IMR-90 (cell line): Measurements from ENCODE around the gene UBR1. TPM values are rescaled to one million over a fixed set of nuclear protein-coding genes. Genes with fewer than 3 reads are reported as not detected.

Experiments
- ATAC-seq: fragments of 200-7000 bp; cut with Tn5 transposase; 2 replicates; pipeline ENCODE4 v1.9.1; 2020; ENCODE audit warnings: low read depth, mild to moderate bottlenecking, moderate library complexity
- BruUV-seq: library from RNA; stranded (reverse); fragments of 400-500 nt; replicated peaks from 2 replicates; lab custom pipeline; 2021; lab: Mats Ljungman, UMichigan
- CTCF ChIA-PET: fragments of 300-600 bp; formaldehyde crosslinking; extraction: SDS; loops from one replicate; lab custom pipeline; 2021; ENCODE audit warnings: antibody characterized with exemption; lab: Yijun Ruan, JAX
- POLR2A ChIA-PET: fragments of 300-600 bp; sonication (Branson Sonifier 250); formaldehyde crosslinking; loops from one replicate; lab custom pipeline; 2022; ENCODE audit warnings: antibody characterized with exemption; ENCODE audit not compliant: unreplicated experiment; lab: Charles Lee
- DNase-seq: peaks from one replicate; pipeline ENCODE4 v3.0.0; 2013
- H2AFZ ChIP-seq: replicated peaks from 2 replicates; pipeline ENCODE3; 2013; ENCODE audit warnings: low read length, mild to moderate bottlenecking; ENCODE audit not compliant: poor library complexity
- H2AK5ac ChIP-seq: 2 replicates; pipeline ENCODE4 v1.6.1; 2013; ENCODE audit warnings: low read depth, low read length, inconsistent platforms
- H2AK9ac ChIP-seq: replicated peaks from 2 replicates; pipeline ENCODE3; 2013; ENCODE audit warnings: mild to moderate bottlenecking, low read depth, low read length, moderate library complexity; ENCODE audit not compliant: poor library complexity
- H2BK120ac ChIP-seq: 2 replicates; pipeline ENCODE4 v1.6.1; 2013; ENCODE audit warnings: low read depth, low read length, inconsistent platforms
- H2BK15ac ChIP-seq: 3 replicates; pipeline ENCODE4 v1.6.1; 2013; ENCODE audit warnings: low read depth, low read length, inconsistent platforms
- H2BK20ac ChIP-seq: 2 replicates; pipeline ENCODE4 v1.6.1; 2013; ENCODE audit warnings: low read depth, mild to moderate bottlenecking, inconsistent platforms, low read length, moderate library complexity
- H2BK5ac ChIP-seq: 2 replicates; pipeline ENCODE4 v1.6.1; 2013; ENCODE audit warnings: mild to moderate bottlenecking, low read depth, low read length, inconsistent platforms; ENCODE audit not compliant: poor library complexity, severe bottlenecking
- H3K14ac ChIP-seq: replicated peaks from 2 replicates; pipeline ENCODE4 v1.6.1; 2013; ENCODE audit warnings: low read depth, low read length, inconsistent platforms
- H3K18ac ChIP-seq: 2 replicates; pipeline ENCODE4 v1.6.1; 2013; ENCODE audit warnings: low read depth, low read length, control low read depth
- H3K23ac ChIP-seq: 2 replicates; pipeline ENCODE4 v1.6.1; 2013; ENCODE audit warnings: low read depth, low read length, inconsistent platforms
- H3K27ac ChIP-seq: 2 replicates; pipeline ENCODE4 v1.5.1; 2013; ENCODE audit warnings: mild to moderate bottlenecking, control low read depth, low read length; ENCODE audit not compliant: insufficient read depth
- H3K27me3 ChIP-seq: 2 replicates; pipeline ENCODE4 v1.6.1; 2013; ENCODE audit warnings: low read length; ENCODE audit not compliant: control insufficient read depth, insufficient read depth
- H3K36me3 ChIP-seq: 2 replicates; pipeline ENCODE4 v1.6.1; 2013; ENCODE audit warnings: low read length, mixed read lengths; ENCODE audit not compliant: control insufficient read depth, insufficient read depth
- H3K4ac ChIP-seq: 2 replicates; pipeline ENCODE4 v1.6.1; 2013; ENCODE audit warnings: low read depth, low read length, inconsistent platforms
- H3K4me1 ChIP-seq: 2 replicates; pipeline ENCODE4 v1.6.1; 2013; ENCODE audit warnings: low read length, mixed read lengths; ENCODE audit not compliant: control insufficient read depth, insufficient read depth
- H3K4me2 ChIP-seq: 2 replicates; pipeline ENCODE4 v1.6.1; 2013; ENCODE audit warnings: low read depth, mild to moderate bottlenecking, control low read depth, low read length, moderate library complexity
- H3K4me3 ChIP-seq: 2 replicates; pipeline ENCODE4 v1.5.1; 2013; ENCODE audit warnings: low read depth, mild to moderate bottlenecking, control low read depth, low read length, moderate library complexity; ENCODE audit not compliant: insufficient read depth
- H3K56ac ChIP-seq: 2 replicates; pipeline ENCODE4 v1.6.1; 2013; ENCODE audit warnings: low read length, inconsistent platforms; ENCODE audit not compliant: insufficient read depth; ENCODE audit errors: extremely low read depth
- H3K79me1 ChIP-seq, 2 experiments: 2 replicates each; pipeline ENCODE4 v1.6.1; 2013; ENCODE audit warnings: low read length in 2 of 2, inconsistent platforms in 1 of 2, low read depth in 1 of 2
- H3K9ac ChIP-seq: 2 replicates; pipeline ENCODE4 v1.6.1; 2013; ENCODE audit warnings: low read depth, low read length, control low read depth
- H3K9me1 ChIP-seq: 2 replicates; pipeline ENCODE4 v1.6.1; 2013; ENCODE audit warnings: low read length, inconsistent platforms; ENCODE audit not compliant: insufficient read depth
- H3K9me3 ChIP-seq: 2 replicates; pipeline ENCODE4 v1.6.1; 2013; ENCODE audit warnings: low read length; ENCODE audit not compliant: control insufficient read depth, insufficient read depth
- H4K20me1 ChIP-seq: 2 replicates; pipeline ENCODE4 v1.6.1; 2013; ENCODE audit warnings: low read length, inconsistent platforms; ENCODE audit not compliant: insufficient read depth
- H4K5ac ChIP-seq: 2 replicates; pipeline ENCODE4 v1.6.1; 2013; ENCODE audit warnings: mild to moderate bottlenecking, low read depth, low read length, control low read depth
- H4K8ac ChIP-seq, 2 experiments: 2 replicates each; pipeline ENCODE4 v1.6.1; 2013; ENCODE audit warnings: low read depth in 2 of 2, low read length in 2 of 2, control low read depth in 1 of 2, inconsistent platforms in 1 of 2
- H4K91ac ChIP-seq: 2 replicates; pipeline ENCODE4 v1.6.1; 2013; ENCODE audit warnings: low read depth, low read length, inconsistent platforms; ENCODE audit not compliant: insufficient read depth
- CEBPB ChIP-seq: IDR thresholded peaks from 2 replicates; pipeline ENCODE4 v1.6.1; 2012; ENCODE audit warnings: low read depth, low read length, improper control_type of control experiment
- FOS ChIP-seq: fragments of 150-350 bp; IDR thresholded peaks from 2 replicates; pipeline ENCODE4 v1.6.1; 2016; ENCODE audit warnings: low read depth, low read length
- MAFK ChIP-seq: IDR thresholded peaks from 2 replicates; pipeline ENCODE4 v1.6.1; 2012; ENCODE audit warnings: low read depth, low read length, improper control_type of control experiment
- MAZ ChIP-seq: IDR thresholded peaks from 2 replicates; pipeline ENCODE4 v1.6.1; 2012; ENCODE audit warnings: low read depth, mild to moderate bottlenecking, low read length, improper control_type of control experiment, moderate library complexity, borderline replicate concordance
- MXI1 ChIP-seq: IDR thresholded peaks from 2 replicates; pipeline ENCODE4 v1.6.1; 2012; ENCODE audit warnings: low read depth, mild to moderate bottlenecking, low read length, moderate library complexity, borderline replicate concordance
- RFX5 ChIP-seq: IDR thresholded peaks from 2 replicates; pipeline ENCODE4 v1.8.0; 2012; ENCODE audit warnings: low read depth, mild to moderate bottlenecking, low read length, moderate library complexity
- SMC3 ChIP-seq: fragments of 150-350 bp; IDR thresholded peaks from 2 replicates; pipeline ENCODE4 v1.6.1; 2016; ENCODE audit warnings: low read depth, mild to moderate bottlenecking, antibody characterized with exemption, low read length, moderate library complexity
- WGBS, 2 experiments: methylation state at CpG; one replicate each; pipeline versions ENCODE4 v1.1.5 to v1.1.7; 2013; ENCODE audit warnings: missing lambda C conversion rate in 2 of 2; ENCODE audit not compliant: insufficient read length in 1 of 2; ENCODE audit errors: extremely low coverage in 2 of 2; 5-methylcytosine and 5-hydroxymethylcytosine counted together
- dilution Hi-C: fragments of 300-500 bp; cut with HindIII; formaldehyde crosslinking; loops from one replicate; pipeline ENCODE4 v1.14.3; 2018; ENCODE audit warnings: low sequenced_read_pairs; ENCODE audit not compliant: unreplicated experiment
- in situ Hi-C: fragments of 300-500 bp; cut with MboI; formaldehyde crosslinking; loops from 3 replicates; pipeline ENCODE4 v1.14.3; 2019; ENCODE audit warnings: low sequenced_read_pairs, inconsistent platforms, mixed read lengths
- intact Hi-C: fragments of 100-400 bp; cut with micrococcal nuclease; formaldehyde crosslinking; loops from 2 replicates; pipeline ENCODE4 v1.10.0; 2022
- polyA plus RNA-seq, 3 experiments: library from polyadenylated mRNA; depleted of rRNA; stranded (reverse); fragments of >200 nt; gene quantifications; 2 replicates each; pipeline ENCODE4 v1.2.3, GENCODE V29; 2012; ENCODE audit warnings: low replicate concordance in 1 of 3
- total RNA-seq: library from RNA; depleted of rRNA; stranded (reverse); fragments of >200 nt; gene quantifications from 2 replicates; pipeline ENCODE4 v1.2.3, GENCODE V29; 2012
- TF ChIP-seq, protein P1 (sequence below): conservative IDR thresholded peaks from 2 replicates; pipeline ENCODE4 v1.5.1; 2012; ENCODE audit warnings: mild to moderate bottlenecking, low read depth, low read length, improper control_type of control experiment

The UBR1 gene
- total and polyA plus RNA-seq, 2 of the 4 experiments (the other 2 are of a cell fraction), result 6.5 to 30.1 TPM

DNA sequence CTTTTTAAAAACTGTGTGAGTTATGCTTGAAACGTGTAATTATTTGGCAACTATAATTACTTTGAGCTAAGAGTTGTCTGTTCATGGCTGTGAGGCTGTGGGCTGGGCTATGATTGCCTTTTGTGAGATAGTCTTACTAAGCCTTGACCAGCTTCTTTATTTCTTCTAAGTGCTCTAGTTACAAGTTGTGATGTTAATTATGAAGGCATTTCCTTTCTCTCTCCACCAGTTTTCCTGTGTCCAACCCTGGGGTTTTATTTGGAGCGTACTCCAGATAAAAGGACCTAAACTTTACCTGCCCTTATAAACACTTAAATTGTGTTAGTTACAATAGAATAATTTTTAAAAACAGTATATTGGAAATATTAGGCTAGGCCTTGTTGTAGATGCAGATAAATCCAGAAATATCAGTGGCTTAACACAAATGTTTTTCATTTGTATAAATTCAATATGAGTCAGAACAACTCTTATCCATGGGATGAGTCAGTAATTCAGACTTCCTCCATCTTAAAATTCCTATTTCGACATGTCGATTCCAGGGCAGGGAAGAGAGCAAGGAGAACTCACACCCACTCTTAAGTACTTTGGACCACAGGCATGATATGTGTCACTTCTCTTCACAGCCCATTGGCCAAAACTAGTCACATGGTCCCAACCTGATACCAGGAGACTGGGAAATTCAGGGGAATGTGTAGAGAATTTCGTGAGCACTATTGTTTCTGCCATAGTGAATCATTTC is 44.5 kb upstream of the UBR1 start (continued):
- TF ChIP-seq MXI1 (no peak), FOS (peak; percentile 82)

DNA sequence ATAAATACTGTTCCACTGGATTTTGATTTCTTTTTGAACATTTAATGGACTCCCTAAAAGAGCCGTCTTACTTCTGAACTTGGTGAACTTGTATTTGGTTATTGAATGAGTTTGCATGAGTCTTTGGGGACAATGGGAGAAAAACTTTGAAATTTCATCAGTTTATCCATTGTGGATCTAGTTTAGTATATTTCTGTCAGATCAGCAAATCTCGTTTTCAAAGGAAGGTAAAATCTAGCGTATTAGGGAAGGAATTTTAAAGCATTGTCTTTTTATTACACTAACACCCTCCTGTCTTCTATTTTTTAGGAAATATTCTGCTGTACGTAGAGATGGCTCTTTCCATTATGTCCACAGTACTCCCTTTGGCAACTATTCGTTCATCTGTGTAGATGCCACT is 40.3 kb upstream of the UBR1 start:
- Histone ChIP-seq H3K4me2 (no peak overlapping the region), H4K5ac (no peak overlapping the region), H3K27ac (no peak overlapping the region), H4K20me1 (no peaks in the 10 kb centered on the region), H4K8ac (no peak overlapping the region), H3K36me3 (peaks cover 3% of the 10 kb centered on the region; the same call in 1 of the 2 replicates), H3K4me3 (no peak overlapping the region), H2BK120ac (no peak overlapping the region), H3K9ac (no peak overlapping the region), H2AFZ (no peak overlapping the region), H3K56ac (no peak overlapping the region), H3K9me1 (peaks cover 2% of the 10 kb centered on the region; the same call in 1 of the 2 replicates), H3K9me3 (no peaks in the 10 kb centered on the region), H3K18ac (no peak overlapping the region), H3K4me1 (peaks cover 2% of the 10 kb centered on the region; the same call in 1 of the 2 replicates), H2BK5ac (no peak overlapping the region), H3K79me1 (peaks cover 0 to 2% of the 10 kb centered on the region in 2 experiments; a peak in 2 of 4 replicates), H4K91ac (no peak overlapping the region), H3K27me3 (no peaks in the 10 kb centered on the region), H3K14ac (no peak overlapping the region), H2AK5ac (no peak overlapping the region), H3K4ac (no peak overlapping the region), H2AK9ac (no peak overlapping the region), H3K23ac (no peak overlapping the region), H2BK15ac (no peak overlapping the region), H2BK20ac (no peak overlapping the region)
- POLR2A ChIA-PET, result no interaction called here
- no peak for TF ChIP-seq MAZ
- no peak for TF ChIP-seq SMC3
- no peak for TF ChIP-seq CEBPB
- no peak for TF ChIP-seq RFX5
- no peak for TF ChIP-seq FOS
- TF ChIP-seq, protein P1, sequence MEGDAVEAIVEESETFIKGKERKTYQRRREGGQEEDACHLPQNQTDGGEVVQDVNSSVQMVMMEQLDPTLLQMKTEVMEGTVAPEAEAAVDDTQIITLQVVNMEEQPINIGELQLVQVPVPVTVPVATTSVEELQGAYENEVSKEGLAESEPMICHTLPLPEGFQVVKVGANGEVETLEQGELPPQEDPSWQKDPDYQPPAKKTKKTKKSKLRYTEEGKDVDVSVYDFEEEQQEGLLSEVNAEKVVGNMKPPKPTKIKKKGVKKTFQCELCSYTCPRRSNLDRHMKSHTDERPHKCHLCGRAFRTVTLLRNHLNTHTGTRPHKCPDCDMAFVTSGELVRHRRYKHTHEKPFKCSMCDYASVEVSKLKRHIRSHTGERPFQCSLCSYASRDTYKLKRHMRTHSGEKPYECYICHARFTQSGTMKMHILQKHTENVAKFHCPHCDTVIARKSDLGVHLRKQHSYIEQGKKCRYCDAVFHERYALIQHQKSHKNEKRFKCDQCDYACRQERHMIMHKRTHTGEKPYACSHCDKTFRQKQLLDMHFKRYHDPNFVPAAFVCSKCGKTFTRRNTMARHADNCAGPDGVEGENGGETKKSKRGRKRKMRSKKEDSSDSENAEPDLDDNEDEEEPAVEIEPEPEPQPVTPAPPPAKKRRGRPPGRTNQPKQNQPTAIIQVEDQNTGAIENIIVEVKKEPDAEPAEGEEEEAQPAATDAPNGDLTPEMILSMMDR, result no peak
- peak; percentile 91 for TF ChIP-seq MAFK
- intact Hi-C loops (loop anchor here (5.0 kb wide), 1 partner anchor 36 kb away; no protein-coding TSS in a partner anchor), in situ Hi-C loops (no loop called here), dilution Hi-C loops (no loop called here)
- no peak for ATAC-seq
- WGBS, 2 experiments, result 100% methylated on average over 1 of the region's 5 CpGs; no CpG with 5 or more reads in 1 of the 2 experiments
- DNase-seq, result no peak
- no TSS peak for BruUV-seq
- CTCF ChIA-PET, result no interaction called here
